NCI-H524 treated with DMSO at 0.1 percent for 48 hours (cell line): ENCODE results near the gene MAP3K7.
A peak's percentile ranks its signal among the peaks of the same experiment; 100 is the strongest.

ENCODE experiments used
- DNase-seq: peaks from one replicate; lab custom pipeline; 2025; lab: John Stamatoyannopoulos, UW

MAP3K7 gene

GRCh38 chr6:90484385-90484784 lies 102.5 kb downstream of the MAP3K7 start:
- DNase-seq: no peak

DNA sequence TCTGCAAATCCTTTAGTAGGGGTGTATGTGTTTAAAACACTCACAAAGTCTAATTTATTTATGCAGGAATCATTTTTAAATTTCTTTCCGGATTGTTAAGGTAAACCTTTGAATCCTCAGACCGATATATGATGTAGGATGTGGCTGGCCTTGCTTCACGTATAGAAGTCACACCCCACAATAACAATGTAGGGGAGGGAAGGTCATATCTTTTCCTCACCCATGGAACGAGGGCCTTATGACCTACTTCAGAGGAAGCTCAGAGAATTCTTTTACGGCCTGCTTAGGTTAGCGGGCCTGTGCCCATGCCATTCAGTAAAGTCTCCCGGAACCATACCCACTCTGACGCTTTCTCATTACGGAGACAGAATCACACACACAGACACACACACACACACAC lies 102.9 kb downstream of the MAP3K7 start:
- DNase-seq: no peak

- DNase-seq: no peak
Observed at GRCh38 chr6:90483116-90483839, 103.6 kb downstream of the MAP3K7 start.

- no peak for DNase-seq
Observed at GRCh38 chr6:90480666-90481065, 106.2 kb downstream of the MAP3K7 start.

DNA sequence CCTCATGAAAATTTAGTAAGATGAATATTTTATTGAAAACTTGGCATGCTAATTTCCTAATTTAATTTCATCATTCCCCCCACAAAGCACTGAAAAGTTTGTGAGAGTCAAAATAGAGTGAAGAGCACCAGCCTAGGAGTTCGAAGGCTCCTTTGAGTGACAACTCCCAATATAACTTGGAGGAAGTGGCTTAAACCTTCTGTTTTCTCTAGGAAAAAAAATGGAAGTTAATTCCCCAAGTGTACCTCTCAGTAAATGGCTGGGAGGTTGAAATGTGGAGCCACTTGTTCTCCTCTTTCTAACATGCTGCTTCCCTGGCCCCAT lies 107.3 kb downstream of the MAP3K7 start:
- no peak for DNase-seq

DNA sequence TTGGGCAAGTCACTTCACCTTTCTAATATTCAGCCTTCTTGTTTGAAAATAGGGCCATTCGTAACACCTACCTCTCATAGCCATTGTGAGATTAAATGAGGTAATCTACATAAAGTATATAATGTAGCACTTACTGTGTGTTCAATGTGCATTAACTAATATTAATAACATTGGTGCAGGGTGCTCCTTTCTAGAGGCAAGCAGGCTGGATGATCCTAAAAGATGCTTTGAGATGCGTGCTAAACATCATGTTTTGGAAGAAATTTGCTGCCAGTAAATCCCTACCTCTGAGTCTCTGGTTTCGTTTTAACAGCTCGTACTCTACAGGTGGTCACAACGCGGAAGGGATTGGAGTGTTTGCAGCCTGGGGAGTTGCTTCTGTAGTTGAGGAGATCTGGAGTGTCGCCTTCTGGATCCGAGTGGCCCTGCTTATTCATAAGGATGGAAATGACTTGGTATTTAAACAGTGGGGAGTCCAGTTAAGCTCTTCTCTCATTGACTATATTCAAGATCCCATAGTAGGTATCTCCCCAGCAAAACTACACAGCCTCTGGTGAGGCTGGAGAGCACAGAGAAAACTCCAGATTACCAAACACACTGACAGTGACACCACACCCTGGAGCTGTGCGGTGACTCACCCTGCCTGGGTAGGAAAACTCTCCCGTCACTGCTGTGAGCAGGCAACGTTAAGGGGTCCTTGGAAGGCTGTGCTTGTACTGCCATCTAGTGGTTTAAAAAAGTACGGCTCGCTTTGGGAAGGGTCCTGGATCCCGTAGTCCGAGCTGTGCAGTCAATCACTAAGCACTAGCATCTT lies 107.9 kb downstream of the MAP3K7 start:
- DNase-seq: peak; percentile 69

GRCh38 chr6:90478278-90478677 lies 108.6 kb downstream of the MAP3K7 start:
- DNase-seq: no peak

- DNase-seq: no peak
Observed at GRCh38 chr6:90477366-90477765, 109.5 kb downstream of the MAP3K7 start.

DNA sequence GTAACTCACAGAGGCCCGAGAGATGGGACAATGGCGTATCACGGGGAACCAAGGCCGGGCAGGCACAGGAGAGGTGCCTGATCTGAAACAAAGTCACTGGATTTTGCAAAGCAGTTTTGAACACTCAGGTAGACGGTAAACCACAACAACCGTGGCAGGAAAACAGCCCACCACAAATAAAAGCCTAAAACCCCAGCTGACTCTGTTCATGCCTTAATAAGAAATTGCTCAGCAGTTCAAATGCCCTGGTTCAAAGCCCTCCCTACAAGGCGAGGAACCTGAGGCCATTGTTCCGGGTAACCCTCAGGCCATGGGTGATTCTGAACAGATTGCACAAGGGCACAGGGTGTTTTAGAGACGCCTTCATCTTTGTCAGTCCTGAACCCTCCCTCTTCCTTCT lies 114.2 kb downstream of the MAP3K7 start:
- no peak for DNase-seq

GRCh38 chr6:90471263-90471662 lies 115.6 kb downstream of the MAP3K7 start:
- DNase-seq: no peak

DNA sequence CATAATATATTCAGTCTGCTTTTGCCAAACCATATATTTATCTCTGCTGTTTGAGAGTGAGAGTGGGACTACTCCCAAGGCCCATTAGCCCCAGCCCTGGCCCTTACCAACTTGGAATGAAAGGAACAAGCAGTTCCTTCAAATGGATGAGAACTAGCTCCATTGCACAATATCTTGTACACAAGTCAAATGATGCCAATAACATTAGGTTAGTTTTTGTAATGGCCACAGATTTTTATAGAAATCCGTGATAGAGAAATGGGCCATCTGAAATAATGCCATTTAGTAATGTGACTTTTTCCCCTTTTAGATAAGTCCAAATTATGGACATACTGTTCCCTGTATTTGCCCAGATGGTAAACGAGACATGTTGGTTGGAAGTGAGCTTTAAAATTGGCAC lies 117.0 kb downstream of the MAP3K7 start:
- DNase-seq: no peak

- no peak for DNase-seq
Observed at GRCh38 chr6:90468859-90469258, 118.0 kb downstream of the MAP3K7 start.

GRCh38 chr6:90468080-90468479 lies 118.8 kb downstream of the MAP3K7 start:
- no peak for DNase-seq

DNA sequence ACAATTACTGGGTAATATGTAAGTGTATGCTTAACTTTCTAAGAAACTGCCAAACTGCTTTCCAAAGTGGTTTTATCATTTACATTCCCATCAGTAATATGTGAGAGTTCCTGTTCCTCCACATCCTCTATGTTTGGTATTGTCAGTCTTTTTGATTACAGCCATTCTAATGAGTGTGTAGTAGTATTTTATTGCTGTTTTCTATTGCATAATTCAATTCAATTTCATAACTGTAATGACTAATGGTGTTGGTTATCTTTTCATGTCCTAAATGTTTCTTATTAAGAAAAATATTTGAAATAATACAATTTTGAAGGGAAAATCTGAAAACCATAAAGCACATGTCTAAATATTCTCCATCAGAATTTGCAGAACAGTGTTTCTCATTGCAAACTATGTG lies 119.3 kb downstream of the MAP3K7 start:
- no peak for DNase-seq

DNA sequence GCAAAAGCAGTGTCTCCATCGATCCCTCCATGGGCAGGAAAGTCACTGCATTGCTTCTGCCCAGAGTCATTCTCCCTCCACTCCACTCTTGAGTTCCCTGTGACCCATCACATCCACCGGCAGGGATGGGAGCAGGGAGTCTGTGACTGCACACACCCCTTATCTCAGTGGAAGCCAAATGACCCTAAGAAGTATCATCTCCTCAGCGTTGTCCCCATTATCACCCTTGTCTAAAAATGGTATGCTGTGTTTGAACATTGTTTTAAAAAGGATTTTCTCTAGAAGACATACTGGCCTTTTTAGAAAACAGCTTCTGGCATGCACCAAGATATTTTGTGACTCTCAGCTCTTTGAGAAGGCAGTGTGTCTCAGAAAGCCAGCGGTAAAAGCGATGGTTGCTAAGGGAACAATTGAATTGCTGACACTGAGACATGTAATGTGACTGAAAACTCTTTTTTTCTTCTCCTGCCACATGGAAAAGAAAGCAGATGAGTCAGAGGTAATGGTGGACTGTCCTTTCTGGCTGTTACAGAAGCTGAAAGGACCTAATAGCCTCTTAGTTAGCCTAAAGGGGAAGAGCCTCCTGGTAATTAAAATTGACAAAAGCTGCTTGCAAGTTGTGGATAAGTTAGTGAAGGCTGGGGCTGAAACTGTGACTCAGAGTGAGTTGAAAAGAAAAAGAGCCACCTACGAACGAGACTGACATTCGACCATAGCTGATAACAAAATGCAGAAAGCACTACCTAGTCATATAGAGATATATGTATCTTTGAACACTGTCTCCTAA lies 120.5 kb downstream of the MAP3K7 start:
- no peak for DNase-seq

DNA sequence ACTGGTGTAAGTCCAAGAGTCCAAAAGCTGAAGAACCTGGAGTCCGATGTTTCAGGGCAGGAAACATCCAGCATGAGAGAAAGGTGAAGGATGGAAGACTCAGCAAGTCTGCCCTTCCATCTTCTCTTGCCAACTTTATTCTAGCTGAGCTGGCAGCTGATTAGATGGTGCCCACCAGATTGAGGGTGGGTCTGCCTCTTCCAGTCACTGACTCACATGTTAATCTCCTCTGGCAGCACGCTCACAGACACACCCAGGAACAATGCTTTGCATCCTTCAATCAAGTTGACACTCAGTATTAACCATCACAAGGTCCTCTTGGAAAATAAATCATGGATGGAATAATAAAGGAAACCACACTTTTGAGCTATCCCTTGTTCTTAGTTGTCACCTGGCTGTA lies 121.2 kb downstream of the MAP3K7 start:
- no peak for DNase-seq

DNA sequence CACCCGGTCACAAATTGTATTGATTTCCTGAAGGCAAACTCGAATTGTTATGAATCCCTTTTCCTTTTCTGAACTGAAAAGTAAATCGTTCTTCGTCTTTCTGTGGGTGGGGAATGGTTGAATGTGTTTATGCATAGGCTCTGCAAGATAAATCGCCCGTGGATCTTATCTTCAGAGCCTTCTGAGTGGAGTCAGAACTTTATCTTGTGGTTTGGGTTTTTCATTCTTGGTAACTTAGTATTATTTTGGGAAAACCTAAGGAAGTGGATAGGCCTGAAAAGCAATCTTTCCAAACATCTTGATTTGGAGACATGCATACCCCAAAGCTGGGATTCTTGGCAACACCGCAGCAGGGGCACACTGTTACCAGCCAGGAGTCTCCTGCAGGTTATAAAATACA lies 122.4 kb downstream of the MAP3K7 start:
- no peak for DNase-seq

- no peak for DNase-seq
Observed at GRCh38 chr6:90463874-90464273, 123.0 kb downstream of the MAP3K7 start.
